ENCODE measurements around the gene TRIM24.

TRIM24 gene

DNA sequence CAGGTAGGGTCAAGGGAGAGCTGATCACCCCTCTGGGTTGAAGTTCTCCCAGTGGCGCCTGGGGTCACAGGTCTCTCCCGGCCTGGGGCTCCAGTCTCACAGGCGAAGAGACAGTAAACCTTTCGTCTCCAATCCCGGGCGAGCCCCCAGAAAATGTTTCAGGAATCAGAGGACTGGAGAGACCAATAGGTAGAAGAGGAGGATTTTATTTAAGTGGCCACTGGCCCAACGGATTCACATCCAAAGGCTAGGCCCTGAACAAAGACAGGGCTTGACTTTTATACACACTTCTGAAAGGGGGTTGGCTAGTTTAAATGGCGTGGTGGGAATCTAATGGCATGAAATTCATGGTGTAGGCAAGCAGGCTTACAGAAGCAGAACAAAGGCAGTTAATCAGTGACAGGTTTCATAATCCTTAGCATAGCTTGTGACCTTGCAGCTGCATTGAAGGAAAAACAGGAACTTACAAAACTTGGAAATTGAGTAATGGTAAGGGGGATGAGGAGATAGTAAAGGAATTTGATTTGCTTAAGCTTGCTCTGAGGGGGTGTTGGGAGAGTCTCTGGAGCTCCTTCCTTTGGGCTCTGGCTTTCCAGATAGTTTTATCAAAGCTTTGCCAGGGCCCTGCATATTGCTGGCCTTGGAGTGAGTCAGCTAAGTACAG, 105.5 kb downstream of the TRIM24 start:
- no peak for DNase-seq
- H3K36me3 Mint-ChIP-seq (ENCODE audit: insufficient read depth): peaks cover 33% of the 10 kb centered on the region
- peaks cover 22 to 29% of the 10 kb centered on the region in 2 donors for H3K9me3 Mint-ChIP-seq

DNA sequence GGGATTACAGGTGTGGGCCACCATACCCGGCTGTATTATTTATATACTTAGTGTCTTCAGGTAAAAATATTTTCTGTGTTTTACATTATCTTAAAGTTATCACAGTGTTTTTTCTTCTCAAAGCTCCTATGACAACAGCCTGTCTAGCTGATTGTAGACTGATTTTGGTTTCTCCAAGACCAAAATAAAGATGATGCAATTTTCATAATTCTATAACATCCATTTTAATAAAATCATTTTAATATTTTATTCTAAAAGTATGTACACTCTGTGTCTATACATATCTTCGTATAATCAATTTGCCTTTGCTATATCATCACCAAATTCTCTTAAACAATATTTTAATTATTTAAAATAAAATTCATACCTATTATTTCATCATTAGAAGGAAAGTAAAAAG, 108.6 kb downstream of the TRIM24 start:
- DNase-seq (no peak), ATAC-seq (replicated peaks) (no peak)
- Mint-ChIP-seq H3K4me1 (ENCODE audit: low read depth in 2 of 2) (peaks cover 0 to 1% of the 10 kb centered on the region in 2 donors), H3K27ac (no peak overlapping the region), H3K27me3 (no peaks in the 10 kb centered on the region), H3K9me3 (peaks cover 12 to 24% of the 10 kb centered on the region in 2 donors), H3K36me3 (ENCODE audit: insufficient read depth) (peaks cover 47% of the 10 kb centered on the region), H3K4me3 (no peak overlapping the region)

More for the DNA sequence above, 105.5 kb downstream of the TRIM24 start:
- H3K27me3 Mint-ChIP-seq: no peaks in the 10 kb centered on the region
- H3K4me1 Mint-ChIP-seq (ENCODE audit: low read depth in 2 of 2): peaks cover 0 to 1% of the 10 kb centered on the region in 2 donors
- no peak for ATAC-seq (replicated peaks)
- H3K27ac Mint-ChIP-seq: no peak overlapping the region
- no peak overlapping the region for H3K4me3 Mint-ChIP-seq

DNA sequence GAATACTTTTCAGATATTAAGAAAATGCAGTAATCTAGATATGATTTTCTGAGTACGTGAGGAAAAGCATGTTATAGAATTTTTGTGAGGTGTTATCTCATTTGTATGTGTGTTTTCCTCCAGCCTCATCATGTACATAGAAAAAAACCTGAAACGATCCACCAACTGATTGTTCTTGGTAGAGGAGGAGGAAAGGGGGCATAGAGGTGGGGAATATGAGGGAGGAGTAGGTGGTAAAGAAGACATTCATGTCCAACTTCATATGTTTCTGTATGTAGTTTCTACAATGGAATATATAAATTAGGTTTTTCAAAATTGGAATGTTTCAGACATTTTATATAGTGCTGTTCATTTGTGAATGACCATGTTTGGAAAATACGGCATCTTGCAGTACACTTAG, 109.4 kb downstream of the TRIM24 start:
- Mint-ChIP-seq H3K36me3 (ENCODE audit: insufficient read depth) (peaks cover 54% of the 10 kb centered on the region), H3K9me3 (peaks cover 9 to 16% of the 10 kb centered on the region in 2 donors), H3K27ac (no peak overlapping the region), H3K27me3 (no peaks in the 10 kb centered on the region), H3K4me3 (no peak overlapping the region), H3K4me1 (ENCODE audit: low read depth in 2 of 2) (peaks cover 0 to 1% of the 10 kb centered on the region in 2 donors)
- DNase-seq (no peak), ATAC-seq (replicated peaks) (no peak)

DNA sequence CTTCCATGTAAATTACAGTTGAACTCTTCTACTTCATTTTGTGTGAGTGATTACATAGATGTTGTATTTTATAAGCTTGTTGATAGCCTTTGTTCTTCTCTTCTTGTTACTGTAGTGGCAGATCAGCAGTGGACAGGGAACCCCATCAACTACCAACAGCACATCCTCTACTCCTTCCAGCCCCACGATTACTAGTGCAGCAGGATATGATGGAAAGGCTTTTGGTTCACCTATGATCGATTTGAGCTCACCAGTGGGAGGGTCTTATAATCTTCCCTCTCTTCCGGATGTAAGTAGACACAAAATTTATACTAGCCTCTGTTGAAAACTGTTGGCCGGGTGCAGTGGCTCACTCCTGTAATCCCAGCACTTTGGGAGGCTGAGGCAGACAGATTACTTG, 110.7 kb downstream of the TRIM24 start:
- H3K4me3 Mint-ChIP-seq: no peak overlapping the region
- peaks cover 59% of the 10 kb centered on the region for H3K36me3 Mint-ChIP-seq (ENCODE audit: insufficient read depth)
- no peak overlapping the region for H3K27ac Mint-ChIP-seq
- peaks cover 2 to 3% of the 10 kb centered on the region in 2 donors for H3K9me3 Mint-ChIP-seq
- ATAC-seq (replicated peaks): no peak
- no peaks in the 10 kb centered on the region for H3K4me1 Mint-ChIP-seq (ENCODE audit: low read depth in 2 of 2)
- H3K27me3 Mint-ChIP-seq: no peaks in the 10 kb centered on the region
- no peak for DNase-seq

DNA sequence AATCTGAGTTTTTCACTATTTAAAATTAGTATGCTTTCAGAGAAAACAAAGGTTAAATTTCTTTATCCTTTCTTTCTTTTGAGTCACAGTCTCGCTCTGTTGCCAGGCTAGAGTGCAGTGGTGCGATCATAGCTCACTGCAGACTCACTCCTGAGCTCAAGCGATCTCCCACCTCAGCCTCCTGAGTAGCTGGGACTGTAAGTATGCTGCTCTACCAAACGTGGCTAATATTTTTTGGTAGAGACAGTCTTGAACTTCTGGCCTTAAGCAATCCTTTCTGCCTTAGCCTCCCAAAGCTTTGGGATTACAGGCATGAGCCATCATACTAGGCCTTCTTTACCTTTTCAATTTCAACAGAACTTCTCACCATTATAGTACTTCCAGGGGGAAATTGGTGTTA, 113.7 kb downstream of the TRIM24 start:
- no peak overlapping the region for H3K4me3 Mint-ChIP-seq
- no peaks in the 10 kb centered on the region for H3K9me3 Mint-ChIP-seq
- DNase-seq: no peak
- peaks cover 59% of the 10 kb centered on the region for H3K36me3 Mint-ChIP-seq (ENCODE audit: insufficient read depth)
- no peaks in the 10 kb centered on the region for H3K4me1 Mint-ChIP-seq (ENCODE audit: low read depth in 2 of 2)
- no peak for ATAC-seq (replicated peaks)
- no peaks in the 10 kb centered on the region for H3K27me3 Mint-ChIP-seq
- H3K27ac Mint-ChIP-seq: no peak overlapping the region

DNA sequence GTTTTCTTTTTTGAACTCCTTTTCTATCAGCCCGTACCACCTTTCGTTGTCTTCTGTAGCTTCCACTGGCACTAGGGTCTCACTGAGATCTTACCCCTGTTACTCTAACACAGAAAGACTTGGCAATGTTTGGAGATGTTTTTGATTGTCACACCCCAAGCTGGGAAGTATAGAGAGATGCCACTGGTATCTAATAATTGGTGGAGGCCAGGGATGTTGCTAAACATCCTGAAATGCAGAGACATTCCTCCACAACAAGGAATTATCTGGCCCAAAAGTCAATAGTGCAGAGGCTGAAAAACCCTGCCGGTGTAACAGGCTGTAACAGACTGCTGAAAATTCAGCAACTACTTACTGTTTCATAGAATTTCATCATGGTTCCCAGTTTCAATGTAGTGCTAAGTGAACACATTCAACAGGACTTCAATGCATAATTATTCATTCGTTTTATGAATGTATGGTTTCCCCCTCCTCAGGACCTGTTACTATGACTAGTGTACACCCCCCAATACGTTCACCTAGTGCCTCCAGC, 115.9 kb downstream of the TRIM24 start:
- DNase-seq: no peak
- Mint-ChIP-seq H3K4me1 (ENCODE audit: low read depth in 2 of 2) (no peaks in the 10 kb centered on the region), H3K36me3 (ENCODE audit: insufficient read depth) (peaks cover 54% of the 10 kb centered on the region), H3K27me3 (no peaks in the 10 kb centered on the region), H3K4me3 (no peak overlapping the region), H3K9me3 (no peaks in the 10 kb centered on the region), H3K27ac (no peak overlapping the region)
- no peak for ATAC-seq (replicated peaks)

DNA sequence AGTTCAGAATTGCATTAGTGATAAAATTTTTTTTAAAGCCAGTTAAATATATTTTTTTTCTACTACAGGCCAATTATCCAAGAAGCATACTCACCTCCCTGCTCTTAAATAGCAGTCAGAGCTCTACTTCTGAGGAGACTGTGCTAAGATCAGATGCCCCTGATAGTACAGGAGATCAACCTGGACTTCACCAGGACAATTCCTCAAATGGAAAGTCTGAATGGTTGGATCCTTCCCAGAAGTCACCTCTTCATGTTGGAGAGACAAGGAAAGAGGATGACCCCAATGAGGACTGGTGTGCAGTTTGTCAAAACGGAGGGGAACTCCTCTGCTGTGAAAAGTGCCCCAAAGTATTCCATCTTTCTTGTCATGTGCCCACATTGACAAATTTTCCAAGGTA, 119.1 kb downstream of the TRIM24 start:
- no peak for DNase-seq
- Mint-ChIP-seq H3K4me3 (no peak overlapping the region), H3K36me3 (ENCODE audit: insufficient read depth) (peaks cover 68% of the 10 kb centered on the region)

DNA sequence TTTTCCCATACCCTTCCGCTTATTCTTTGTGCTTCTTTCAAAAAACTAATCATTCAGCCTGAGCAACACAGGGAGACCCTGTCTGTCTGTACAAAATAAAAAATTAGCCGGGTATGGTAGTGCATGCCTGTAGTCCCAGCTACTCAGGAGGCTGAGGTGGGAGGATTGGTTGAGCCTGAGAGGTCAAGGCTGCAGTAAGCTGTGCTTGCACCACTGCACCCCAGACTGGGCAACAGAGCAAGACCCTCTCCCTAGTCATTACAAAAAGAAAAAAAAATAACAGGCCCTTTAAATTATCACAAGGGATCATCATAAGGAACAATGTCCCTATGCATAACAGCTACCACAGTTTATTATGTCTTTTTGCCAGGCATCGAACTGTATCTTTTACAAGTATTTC, 119.6 kb downstream of the TRIM24 start:
- H3K36me3 Mint-ChIP-seq (ENCODE audit: insufficient read depth): peaks cover 72% of the 10 kb centered on the region

More for the DNA sequence above, 119.1 kb downstream of the TRIM24 start:
- H3K27ac Mint-ChIP-seq: no peak overlapping the region
- H3K4me1 Mint-ChIP-seq (ENCODE audit: low read depth in 2 of 2): no peaks in the 10 kb centered on the region
- no peaks in the 10 kb centered on the region for H3K27me3 Mint-ChIP-seq
- no peak for ATAC-seq (replicated peaks)
- no peaks in the 10 kb centered on the region for H3K9me3 Mint-ChIP-seq

DNA sequence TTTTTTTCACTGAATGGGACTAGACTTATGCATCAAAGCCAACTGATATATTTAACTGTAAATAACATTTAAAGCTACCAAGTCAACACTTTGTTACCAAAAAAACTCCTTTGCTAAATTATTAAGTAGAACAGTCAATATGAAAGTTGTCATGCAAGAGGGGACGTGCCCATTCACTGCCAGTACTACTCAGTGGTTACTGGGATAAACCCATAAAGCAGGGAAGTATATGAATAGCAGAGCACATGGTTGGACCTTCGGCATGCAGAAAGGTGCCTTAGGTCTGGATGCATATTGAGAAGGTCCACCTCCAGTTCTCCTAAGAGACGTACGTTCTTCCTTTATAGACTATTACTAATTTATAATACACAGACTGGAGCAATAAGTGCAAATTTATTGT, 121.0 kb downstream of the TRIM24 start:
- ATAC-seq (replicated peaks): no peak
- H3K9me3 Mint-ChIP-seq: no peaks in the 10 kb centered on the region
- DNase-seq: no peak
- no peaks in the 10 kb centered on the region for H3K27me3 Mint-ChIP-seq
- H3K27ac Mint-ChIP-seq: no peak overlapping the region
- no peak overlapping the region for H3K4me3 Mint-ChIP-seq
- H3K36me3 Mint-ChIP-seq (ENCODE audit: insufficient read depth): peaks cover 70% of the 10 kb centered on the region
- H3K4me1 Mint-ChIP-seq (ENCODE audit: low read depth in 2 of 2): no peaks in the 10 kb centered on the region

More for the DNA sequence above, 119.6 kb downstream of the TRIM24 start:
- Mint-ChIP-seq H3K9me3 (no peaks in the 10 kb centered on the region), H3K27me3 (no peaks in the 10 kb centered on the region), H3K4me1 (ENCODE audit: low read depth in 2 of 2) (no peaks in the 10 kb centered on the region), H3K4me3 (no peak overlapping the region), H3K27ac (no peak overlapping the region)
- ATAC-seq (replicated peaks) (no peak), DNase-seq (no peak)

DNA sequence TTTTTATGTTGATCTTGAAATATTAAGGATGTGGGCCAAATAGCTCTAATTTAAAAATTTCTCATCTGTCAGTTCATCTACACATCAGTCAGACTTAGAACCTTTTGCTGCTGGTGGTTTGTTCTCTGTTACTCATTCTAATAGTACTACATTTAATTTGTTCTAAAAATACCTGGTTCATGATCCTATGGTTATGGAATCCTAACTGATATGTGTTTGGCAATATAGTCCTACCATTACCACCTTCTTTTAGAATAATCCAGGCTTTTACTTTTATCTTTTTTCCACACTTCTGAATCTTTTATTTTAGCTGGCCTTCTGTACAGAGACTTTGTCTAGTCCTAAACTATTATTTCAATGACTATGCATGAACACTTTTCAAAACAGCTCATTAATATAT, 124.2 kb downstream of the TRIM24 start:
- H3K4me1 Mint-ChIP-seq (ENCODE audit: low read depth in 2 of 2): no peaks in the 10 kb centered on the region
- H3K27me3 Mint-ChIP-seq: no peaks in the 10 kb centered on the region
- no peak for ATAC-seq (replicated peaks)
- DNase-seq: no peak
- H3K4me3 Mint-ChIP-seq: no peak overlapping the region
- H3K27ac Mint-ChIP-seq: no peak overlapping the region
- peaks cover 50% of the 10 kb centered on the region for H3K36me3 Mint-ChIP-seq (ENCODE audit: insufficient read depth)
- H3K9me3 Mint-ChIP-seq: no peaks in the 10 kb centered on the region

DNA sequence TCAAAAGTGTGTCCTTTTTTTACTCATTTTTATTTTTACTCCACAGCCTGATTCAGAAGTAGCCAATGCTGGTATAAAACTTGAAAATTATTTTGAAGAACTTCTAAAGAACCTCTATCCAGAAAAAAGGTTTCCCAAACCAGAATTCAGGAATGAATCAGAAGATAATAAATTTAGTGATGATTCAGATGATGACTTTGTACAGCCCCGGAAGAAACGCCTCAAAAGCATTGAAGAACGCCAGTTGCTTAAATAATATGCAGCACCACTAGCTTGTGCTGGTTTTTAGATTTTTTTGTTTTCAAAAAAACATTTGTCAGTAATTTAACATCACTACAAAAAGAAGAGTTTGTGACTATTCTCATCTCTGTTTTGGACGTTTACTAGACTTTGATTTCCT, 124.6 kb downstream of the TRIM24 start:
- Mint-ChIP-seq H3K4me1 (ENCODE audit: low read depth in 2 of 2) (no peaks in the 10 kb centered on the region), H3K36me3 (ENCODE audit: insufficient read depth) (peaks cover 46% of the 10 kb centered on the region)
- ATAC-seq (replicated peaks): no peak

DNA sequence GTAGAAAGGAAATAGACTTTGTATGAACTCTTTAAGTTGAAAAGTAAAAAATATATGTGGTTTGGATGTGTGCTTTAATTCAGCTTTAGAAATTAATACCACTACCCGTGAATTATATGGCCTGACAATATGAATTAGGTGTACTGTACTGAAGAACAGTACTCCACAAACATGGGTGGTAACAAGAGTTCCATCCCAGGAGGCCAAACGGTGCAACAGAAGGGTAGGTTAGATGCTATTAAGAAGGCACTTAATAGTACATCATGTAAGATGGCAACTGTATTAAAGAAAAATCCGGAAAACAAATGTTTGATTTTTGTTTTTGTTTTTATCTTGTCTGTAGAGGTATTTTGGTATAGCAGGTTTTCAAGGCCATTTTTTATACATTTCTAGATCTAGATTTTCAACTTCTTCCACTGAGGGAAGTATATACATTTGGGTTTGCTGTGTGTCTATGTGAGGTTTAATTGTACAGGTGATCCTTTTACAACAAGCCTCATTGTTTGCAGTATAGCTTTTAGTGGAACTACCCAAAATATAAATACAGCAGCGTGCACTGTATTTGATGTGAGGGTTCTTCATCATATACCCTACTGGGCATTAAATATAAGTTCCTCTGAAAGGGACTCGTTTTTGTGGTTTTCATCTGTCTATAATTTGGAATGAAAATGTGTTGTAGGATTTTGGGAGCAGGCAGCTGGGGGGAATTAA, 125.4 kb downstream of the TRIM24 start:
- no peak for DNase-seq
- no peaks in the 10 kb centered on the region for H3K4me1 Mint-ChIP-seq (ENCODE audit: low read depth in 2 of 2)
- H3K9me3 Mint-ChIP-seq: no peaks in the 10 kb centered on the region
- ATAC-seq (replicated peaks): no peak
- H3K4me3 Mint-ChIP-seq: no peak overlapping the region
- no peaks in the 10 kb centered on the region for H3K27me3 Mint-ChIP-seq
- peaks cover 40% of the 10 kb centered on the region for H3K36me3 Mint-ChIP-seq (ENCODE audit: insufficient read depth)
- H3K27ac Mint-ChIP-seq: no peak overlapping the region

More for the DNA sequence above, 124.6 kb downstream of the TRIM24 start:
- no peak for DNase-seq
- H3K27me3 Mint-ChIP-seq: no peaks in the 10 kb centered on the region
- no peaks in the 10 kb centered on the region for H3K9me3 Mint-ChIP-seq
- no peak overlapping the region for H3K27ac Mint-ChIP-seq
- no peak overlapping the region for H3K4me3 Mint-ChIP-seq

DNA sequence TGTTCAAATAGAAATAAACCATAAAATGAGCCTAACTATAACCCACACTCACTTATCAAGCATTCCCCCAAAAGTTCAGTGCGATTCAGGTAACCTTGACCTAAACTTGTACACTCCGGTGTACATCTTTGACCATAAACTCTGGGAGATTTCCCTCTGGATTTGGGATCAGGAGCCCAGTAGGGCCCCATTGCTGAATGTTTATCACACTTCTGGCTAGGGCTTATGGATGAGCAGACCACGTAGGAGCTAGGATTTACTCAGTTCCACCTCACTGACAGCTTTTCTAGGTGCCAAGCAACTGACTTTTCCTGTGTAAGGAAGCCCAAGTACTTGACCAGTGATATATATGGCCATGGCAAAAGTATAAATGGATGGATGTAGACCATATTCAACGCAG, 127.4 kb downstream of the TRIM24 start:
- Mint-ChIP-seq H3K9me3 (no peaks in the 10 kb centered on the region), H3K4me3 (no peak overlapping the region)

DNA sequence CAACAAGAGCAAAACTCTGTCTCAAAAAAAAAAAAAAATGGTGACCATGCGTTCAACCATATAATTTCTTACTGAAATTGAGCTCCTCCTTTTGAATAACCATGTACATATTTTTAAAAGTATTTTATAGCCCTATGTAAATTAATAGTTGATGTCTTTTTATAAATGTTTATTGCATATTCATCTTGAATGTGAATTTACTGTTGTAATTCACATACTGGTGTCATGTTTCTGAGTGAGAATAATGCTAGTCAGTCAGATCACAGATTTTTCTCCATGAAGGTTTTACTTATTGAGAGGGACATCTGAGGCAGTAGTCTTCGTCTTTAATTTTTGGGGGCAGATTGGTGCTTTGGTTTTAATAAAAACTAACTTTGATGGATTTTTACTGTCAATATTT, 128.9 kb downstream of the TRIM24 start:
- DNase-seq (no peak), ATAC-seq (replicated peaks) (no peak)
- Mint-ChIP-seq H3K4me3 (no peak overlapping the region), H3K4me1 (ENCODE audit: low read depth in 2 of 2) (no peaks in the 10 kb centered on the region), H3K36me3 (ENCODE audit: insufficient read depth) (peaks cover 10% of the 10 kb centered on the region), H3K9me3 (no peaks in the 10 kb centered on the region), H3K27me3 (no peaks in the 10 kb centered on the region), H3K27ac (no peak overlapping the region)

More for the DNA sequence above, 127.4 kb downstream of the TRIM24 start:
- H3K27me3 Mint-ChIP-seq: no peaks in the 10 kb centered on the region
- H3K27ac Mint-ChIP-seq: no peak overlapping the region
- ATAC-seq (replicated peaks) (no peak), DNase-seq (no peak)
- H3K36me3 Mint-ChIP-seq (ENCODE audit: insufficient read depth): peaks cover 23% of the 10 kb centered on the region
- H3K4me1 Mint-ChIP-seq (ENCODE audit: low read depth in 2 of 2): no peaks in the 10 kb centered on the region
